Measurements from ENCODE around the gene R3HDM2. TPM values are rescaled to one million over a fixed set of nuclear protein-coding genes. Genes with fewer than 3 reads are reported as not detected.

Gene R3HDM2
- total and polyA plus RNA-seq, 8 donors, result 14.5 to 39.8 (median 24.4) TPM

- peaks cover 3 to 25% (median 7%) of the 10 kb centered on the region in 3 donors for H3K36me3 ChIP-seq
- peaks cover 0 to 16% (median 13%) of the 10 kb centered on the region in 3 donors for H3K4me1 ChIP-seq
- peak in 2 of 6 donors; percentile 25 to 67 for DNase-seq
- no peak for ATAC-seq
- intact Hi-C loops (cut with DNase I), result no loop called here
- no peak for TF ChIP-seq CTCF (IDR thresholded peaks at IDR 0.05)
- H3K27ac ChIP-seq, result no peak overlapping the region
- H3K9me3 ChIP-seq, result no peaks in the 10 kb centered on the region
- FAIRE-seq, result no peak
- WGBS, 2 donors, result 88 to 91% methylated on average over 15 of the region's 15 CpGs
- no peaks in the 10 kb centered on the region for H3K27me3 ChIP-seq
- H3K4me3 ChIP-seq, result no peak overlapping the region
Measured at GRCh38 chr12:57233357-57234232, 197.2 kb downstream of the R3HDM2 start.

- H3K27ac ChIP-seq, result no peak overlapping the region
- no peak for TF ChIP-seq CTCF (IDR thresholded peaks at IDR 0.05)
- peak in 2 of 6 donors; percentile 23 to 56 for DNase-seq
- no peak for ATAC-seq
- intact Hi-C loops (cut with DNase I), result no loop called here
- 89 to 92% methylated on average over 19 of the region's 19 CpGs for WGBS, 2 donors
- no peak for FAIRE-seq
- H3K27me3 ChIP-seq, result no peaks in the 10 kb centered on the region
- peaks cover 0 to 13% (median 8%) of the 10 kb centered on the region in 3 donors for H3K4me1 ChIP-seq
- H3K4me3 ChIP-seq, result no peak overlapping the region
- peaks cover 3 to 25% (median 7%) of the 10 kb centered on the region in 3 donors for H3K36me3 ChIP-seq
- no peaks in the 10 kb centered on the region for H3K9me3 ChIP-seq
Measured at GRCh38 chr12:57232156-57232756, 198.6 kb downstream of the R3HDM2 start.

- no peak for ATAC-seq
- Histone ChIP-seq H3K36me3 (peaks cover 3 to 25% (median 7%) of the 10 kb centered on the region in 3 donors), H3K4me3 (peak overlapping the region in 1 of 4 donors; percentile 90), H3K4me1 (peaks cover 0 to 13% (median 8%) of the 10 kb centered on the region in 3 donors), H3K27me3 (no peaks in the 10 kb centered on the region), H3K9me3 (no peaks in the 10 kb centered on the region), H3K27ac (no peak overlapping the region)
- no peak for TF ChIP-seq CTCF (IDR thresholded peaks at IDR 0.05)
- 90 to 92% methylated on average over 13 of the region's 13 CpGs for WGBS, 2 donors
- no peak for FAIRE-seq
- intact Hi-C loops (cut with DNase I), result no loop called here
- peak in 1 of 6 donors; percentile 53 for DNase-seq
Measured at GRCh38 chr12:57231276-57232021, 199.4 kb downstream of the R3HDM2 start.

DNA sequence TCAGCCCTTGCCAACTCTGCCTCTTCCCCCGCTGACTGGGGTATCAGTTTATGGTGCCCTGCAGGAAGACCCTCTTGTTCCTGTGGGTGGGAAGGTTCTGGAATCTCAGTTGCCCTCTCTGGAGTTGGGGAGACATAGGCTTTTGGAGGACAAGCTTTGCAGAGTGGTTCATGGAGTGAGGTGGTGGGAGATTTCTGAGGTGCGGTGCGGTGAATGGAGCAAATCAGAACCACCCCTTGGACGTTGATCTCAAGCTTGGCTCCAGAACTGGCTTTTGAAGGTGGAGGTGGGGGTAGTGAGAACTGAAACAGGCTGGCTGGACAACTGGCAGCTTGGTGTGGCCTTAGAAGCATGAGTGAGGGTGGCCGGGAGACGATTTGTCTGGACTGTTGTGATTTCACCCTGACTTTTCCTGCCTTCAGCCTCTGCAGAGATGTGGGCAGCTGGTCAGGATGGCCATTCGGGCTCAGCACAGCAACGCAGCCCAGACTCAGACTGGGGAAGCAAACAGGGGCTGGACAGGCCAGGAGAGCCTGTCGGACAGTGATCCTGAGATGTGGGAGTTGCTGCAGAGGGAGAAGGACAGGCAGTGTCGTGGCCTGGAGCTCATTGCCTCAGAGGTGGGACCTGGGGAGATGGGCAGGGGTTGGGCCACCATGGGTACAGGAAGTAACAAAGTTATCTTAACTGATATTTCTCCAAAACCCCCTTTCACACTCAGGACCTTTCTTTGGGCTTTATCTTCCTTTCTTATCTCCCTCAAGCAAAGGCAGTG, 200.3 kb downstream of the R3HDM2 start:
- no peak for FAIRE-seq

More for the DNA sequence above, 200.3 kb downstream of the R3HDM2 start:
- H3K27ac ChIP-seq, result no peak overlapping the region
- peak overlapping the region; percentile 31 to 90 (median 62) for H3K4me3 ChIP-seq
- 29 to 34% methylated on average over 10 of the region's 10 CpGs for WGBS, 2 donors
- intact Hi-C loops (cut with DNase I), result no loop called here
- peak in 2 of 6 donors; percentile 15 to 48 for DNase-seq
- peaks cover 3 to 25% (median 7%) of the 10 kb centered on the region in 3 donors for H3K36me3 ChIP-seq
- no peaks in the 10 kb centered on the region for H3K9me3 ChIP-seq
- ATAC-seq, result peak in 3 of 4 donors; percentile 8 to 41 (median 27)
- no peak for TF ChIP-seq CTCF (IDR thresholded peaks at IDR 0.05)
- peaks cover 0 to 13% (median 8%) of the 10 kb centered on the region in 3 donors for H3K4me1 ChIP-seq
- no peaks in the 10 kb centered on the region for H3K27me3 ChIP-seq
